GM21526 (cell line): ENCODE measurements around the gene INPP4A.
A peak's percentile ranks its signal among the peaks of the same experiment; 100 is the strongest.
"Not testable (repeated sequence)": the region's sequence is repeated elsewhere in the genome, so short reads cannot be mapped to it uniquely, and the experiment has no call there.

Experiments used
- ATAC-seq: cut with Tn5 transposase; IDR thresholded peaks from one replicate; pipeline ENCODE4 v1.9.1; 2021; ENCODE audit warnings: moderate library complexity; ENCODE audit not compliant: unreplicated experiment, low FRiP score

The INPP4A gene

GRCh38 chr2:98444436-98445176 lies at the start of gene INPP4A:
TSS of gene INPP4A (plus strand) at chr2:98444858. CDS start at chr2:98520049, 75,191 bp downstream.
- peak; percentile 76 for ATAC-seq

- ATAC-seq: no peak
Measured at GRCh38 chr2:98395977-98396376, 48.7 kb upstream of the INPP4A start.

GRCh38 chr2:98396745-98397355 lies 47.8 kb upstream of the INPP4A start:
- no peak for ATAC-seq

GRCh38 chr2:98399140-98399539 lies 45.5 kb upstream of the INPP4A start:
- ATAC-seq: no peak

GRCh38 chr2:98403878-98404277 lies 40.8 kb upstream of the INPP4A start:
- no peak for ATAC-seq

GRCh38 chr2:98404556-98405250 lies 40.0 kb upstream of the INPP4A start:
- ATAC-seq: no peak

GRCh38 chr2:98405301-98405700 lies 39.4 kb upstream of the INPP4A start:
- no peak for ATAC-seq

- ATAC-seq: no peak
Measured at GRCh38 chr2:98408155-98408554, 36.5 kb upstream of the INPP4A start.

GRCh38 chr2:98412751-98413458 lies 31.8 kb upstream of the INPP4A start:
- no peak for ATAC-seq

- ATAC-seq: not testable (repeated sequence)
Measured at GRCh38 chr2:98414246-98414645, 30.4 kb upstream of the INPP4A start.

GRCh38 chr2:98415719-98416248 lies 28.9 kb upstream of the INPP4A start:
- not testable (repeated sequence) for ATAC-seq

GRCh38 chr2:98416383-98417159 lies 28.1 kb upstream of the INPP4A start:
- ATAC-seq: no peak

GRCh38 chr2:98419544-98419943 lies 25.1 kb upstream of the INPP4A start:
- ATAC-seq: no peak

GRCh38 chr2:98419977-98420725 lies 24.5 kb upstream of the INPP4A start:
- ATAC-seq: no peak

- ATAC-seq: no peak
Measured at GRCh38 chr2:98422449-98422848, 22.2 kb upstream of the INPP4A start.

- no peak for ATAC-seq
Measured at GRCh38 chr2:98426771-98427170, 17.9 kb upstream of the INPP4A start.

GRCh38 chr2:98432145-98432544 lies 12.5 kb upstream of the INPP4A start:
- ATAC-seq: no peak

- no peak for ATAC-seq
Measured at GRCh38 chr2:98433363-98433964, 11.2 kb upstream of the INPP4A start.

GRCh38 chr2:98434492-98434891 lies 10.2 kb upstream of the INPP4A start:
- no peak for ATAC-seq
